Mesothelial cell of epicardium (in vitro differentiated cells): ENCODE data around the gene FEZ2. TPM values are rescaled to one million over a fixed set of nuclear protein-coding genes. Genes with fewer than 3 reads are reported as not detected.
A peak's percentile ranks its signal among the peaks of the same experiment; 100 is the strongest.

ENCODE experiments used
- DNase-seq, 2 experiments: peaks; one replicate each; pipeline ENCODE4 v3.0.0; 2021; ENCODE audit warnings: low spot score in 2 of 2; ENCODE audit not compliant: unreplicated experiment in 2 of 2
- H3K27ac Mint-ChIP-seq: 2 replicates; pipeline ENCODE4 v1.8.0; 2021; ENCODE audit warnings: mixed read lengths
- H3K27me3 Mint-ChIP-seq: 2 replicates; pipeline ENCODE4 v1.8.0; 2021; ENCODE audit warnings: low read depth, mixed read lengths
- H3K36me3 Mint-ChIP-seq: 2 replicates; pipeline ENCODE4 v1.8.0; 2021; ENCODE audit warnings: mixed read lengths
- H3K4me1 Mint-ChIP-seq: 2 replicates; pipeline ENCODE4 v1.8.0; 2021; ENCODE audit warnings: mixed read lengths
- H3K4me3 Mint-ChIP-seq: 2 replicates; pipeline ENCODE4 v1.8.0; 2021; ENCODE audit warnings: mild to moderate bottlenecking, moderate library complexity, mixed read lengths
- H3K9me3 Mint-ChIP-seq: 2 replicates; pipeline ENCODE4 v1.8.0; 2021; ENCODE audit warnings: mixed read lengths
- total RNA-seq: library from RNA; stranded (reverse); gene quantifications from 3 replicates; pipeline ENCODE4 v1.2.1, GENCODE V29; 2021
- TF ChIP-seq, protein P1 (sequence below): fragments of 200-600 bp; sonication (generic); IDR thresholded peaks from one replicate; pipeline ENCODE4 v1.5.0; 2021; ENCODE audit warnings: antibody characterized with exemption; ENCODE audit not compliant: unreplicated experiment

FEZ2 gene
- total RNA-seq, 1 donor from 2014 or later, result 60.4 TPM

DNA sequence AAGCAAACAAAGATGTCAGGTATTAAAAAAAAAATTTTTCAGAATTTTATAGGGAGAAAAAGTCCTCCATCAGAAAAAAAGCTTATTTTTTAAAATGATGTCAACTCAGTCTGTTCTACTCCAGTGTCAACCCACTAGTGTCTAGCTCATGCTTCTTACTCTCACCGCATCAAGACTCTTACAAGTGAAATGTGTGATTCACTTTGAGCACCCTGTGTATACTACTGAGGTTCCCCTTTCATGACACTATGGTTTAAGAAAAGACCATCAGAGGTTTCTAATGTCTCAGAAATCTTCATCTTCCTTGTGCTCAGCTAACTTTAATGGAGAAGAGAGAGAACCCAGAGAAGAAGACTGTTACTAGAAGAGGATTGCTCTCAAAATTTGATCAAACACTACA lies 43.4 kb downstream of the FEZ2 start:
- no peak for DNase-seq
- Mint-ChIP-seq H3K4me3 (no peak overlapping the region), H3K27ac (no peak overlapping the region), H3K4me1 (peaks cover 32% of the 10 kb centered on the region), H3K9me3 (no peaks in the 10 kb centered on the region), H3K36me3 (peaks cover 24% of the 10 kb centered on the region), H3K27me3 (no peaks in the 10 kb centered on the region)
- TF ChIP-seq, protein P1, sequence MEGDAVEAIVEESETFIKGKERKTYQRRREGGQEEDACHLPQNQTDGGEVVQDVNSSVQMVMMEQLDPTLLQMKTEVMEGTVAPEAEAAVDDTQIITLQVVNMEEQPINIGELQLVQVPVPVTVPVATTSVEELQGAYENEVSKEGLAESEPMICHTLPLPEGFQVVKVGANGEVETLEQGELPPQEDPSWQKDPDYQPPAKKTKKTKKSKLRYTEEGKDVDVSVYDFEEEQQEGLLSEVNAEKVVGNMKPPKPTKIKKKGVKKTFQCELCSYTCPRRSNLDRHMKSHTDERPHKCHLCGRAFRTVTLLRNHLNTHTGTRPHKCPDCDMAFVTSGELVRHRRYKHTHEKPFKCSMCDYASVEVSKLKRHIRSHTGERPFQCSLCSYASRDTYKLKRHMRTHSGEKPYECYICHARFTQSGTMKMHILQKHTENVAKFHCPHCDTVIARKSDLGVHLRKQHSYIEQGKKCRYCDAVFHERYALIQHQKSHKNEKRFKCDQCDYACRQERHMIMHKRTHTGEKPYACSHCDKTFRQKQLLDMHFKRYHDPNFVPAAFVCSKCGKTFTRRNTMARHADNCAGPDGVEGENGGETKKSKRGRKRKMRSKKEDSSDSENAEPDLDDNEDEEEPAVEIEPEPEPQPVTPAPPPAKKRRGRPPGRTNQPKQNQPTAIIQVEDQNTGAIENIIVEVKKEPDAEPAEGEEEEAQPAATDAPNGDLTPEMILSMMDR, result no peak

GRCh38 chr2:36553683-36554082 lies 44.3 kb downstream of the FEZ2 start:
- H3K27me3 Mint-ChIP-seq, result no peaks in the 10 kb centered on the region
- no peak overlapping the region for H3K27ac Mint-ChIP-seq
- H3K9me3 Mint-ChIP-seq, result no peaks in the 10 kb centered on the region
- peaks cover 31% of the 10 kb centered on the region for H3K4me1 Mint-ChIP-seq
- no peak overlapping the region for H3K4me3 Mint-ChIP-seq
- peaks cover 28% of the 10 kb centered on the region for H3K36me3 Mint-ChIP-seq
- no peak for DNase-seq
- TF ChIP-seq, protein P1, result no peak

- Mint-ChIP-seq H3K4me1 (peaks cover 37% of the 10 kb centered on the region), H3K4me3 (no peak overlapping the region), H3K27ac (peak overlapping the region; percentile 74), H3K27me3 (no peaks in the 10 kb centered on the region), H3K36me3 (peaks cover 38% of the 10 kb centered on the region), H3K9me3 (no peaks in the 10 kb centered on the region)
- TF ChIP-seq, protein P1, result no peak
- DNase-seq, result no peak
Measured at GRCh38 chr2:36550006-36550405, 48.0 kb downstream of the FEZ2 start.

DNA sequence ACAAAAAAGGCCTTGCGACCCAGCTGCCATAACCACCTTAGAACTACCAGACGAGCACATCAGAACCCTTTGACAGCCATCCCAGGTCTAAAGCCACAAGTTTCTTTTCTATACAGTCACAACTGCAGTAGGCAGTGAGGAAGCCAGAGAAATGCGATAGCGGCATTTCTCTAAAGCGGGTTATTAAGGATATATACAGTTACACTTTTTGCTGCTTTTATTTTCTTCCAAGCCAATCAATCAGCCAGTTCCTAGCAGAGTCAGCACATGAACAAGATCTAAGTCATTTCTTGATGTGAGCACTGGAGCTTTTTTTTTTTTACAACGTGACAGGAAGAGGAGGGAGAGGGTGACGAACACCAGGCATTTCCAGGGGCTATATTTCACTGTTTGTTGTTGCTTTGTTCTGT lies 48.8 kb downstream of the FEZ2 start:
- Mint-ChIP-seq H3K9me3 (no peaks in the 10 kb centered on the region), H3K4me1 (peaks cover 37% of the 10 kb centered on the region), H3K36me3 (peaks cover 38% of the 10 kb centered on the region), H3K4me3 (peak overlapping the region; percentile 27), H3K27ac (peak overlapping the region; percentile 96), H3K27me3 (no peaks in the 10 kb centered on the region)
- TF ChIP-seq, protein P1, result no peak
- DNase-seq, result no peak

- Mint-ChIP-seq H3K27me3 (no peaks in the 10 kb centered on the region), H3K4me3 (no peak overlapping the region), H3K36me3 (peaks cover 37% of the 10 kb centered on the region), H3K9me3 (no peaks in the 10 kb centered on the region), H3K27ac (peak overlapping the region; percentile 28), H3K4me1 (peaks cover 37% of the 10 kb centered on the region)
- no peak for DNase-seq
- TF ChIP-seq, protein P1, result no peak
Measured at GRCh38 chr2:36547906-36548305, 50.1 kb downstream of the FEZ2 start.

DNA sequence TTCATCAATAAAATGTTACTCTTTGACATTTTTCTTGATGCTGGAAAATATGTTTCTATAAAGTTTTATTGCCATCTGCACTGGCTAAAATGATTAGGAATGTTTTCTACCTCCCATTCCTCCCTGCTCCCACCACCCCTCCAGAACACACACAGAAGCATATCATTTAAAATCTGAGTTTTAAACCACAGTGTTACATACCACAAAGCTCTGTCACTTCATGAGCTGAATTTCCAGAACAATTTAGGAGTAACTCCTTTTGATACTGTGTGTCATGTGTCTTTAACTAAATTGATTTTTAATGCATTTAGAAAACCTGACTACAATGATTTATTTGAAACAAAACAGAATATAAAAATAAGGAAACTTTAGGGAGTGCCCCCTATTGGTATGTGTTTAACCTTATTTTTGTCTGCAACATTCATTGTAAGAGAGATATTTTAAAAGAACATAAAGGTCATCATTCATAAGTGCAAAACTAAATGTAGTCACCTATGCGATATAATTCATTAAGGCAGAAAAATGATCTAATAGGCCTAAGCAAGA lies 52.0 kb downstream of the FEZ2 start:
- Mint-ChIP-seq H3K4me3 (no peak overlapping the region), H3K4me1 (peaks cover 24% of the 10 kb centered on the region), H3K36me3 (peaks cover 39% of the 10 kb centered on the region), H3K27me3 (no peaks in the 10 kb centered on the region), H3K27ac (no peak overlapping the region), H3K9me3 (no peaks in the 10 kb centered on the region)
- DNase-seq, result no peak
- TF ChIP-seq, protein P1, result peak; percentile 14
